D341Med (cell line): Measurements from ENCODE around the gene MS4A6A.
"Not testable (repeated sequence)": the region's sequence is repeated elsewhere in the genome, so short reads cannot be mapped to it uniquely, and the experiment has no call there.

Source experiments
- DNase-seq: peaks from one replicate; pipeline ENCODE4 v3.0.0; 2012; ENCODE audit warnings: low spot score

MS4A6A gene

GRCh38 chr11:60183591-60184205 is 815 bp upstream of the MS4A6A start:
- no peak for DNase-seq

- DNase-seq = no peak
Observed at GRCh38 chr11:60175860-60176275, 7.0 kb downstream of the MS4A6A start.

GRCh38 chr11:60172011-60172410 is 10.9 kb downstream of the MS4A6A start:
- DNase-seq = no peak

DNA sequence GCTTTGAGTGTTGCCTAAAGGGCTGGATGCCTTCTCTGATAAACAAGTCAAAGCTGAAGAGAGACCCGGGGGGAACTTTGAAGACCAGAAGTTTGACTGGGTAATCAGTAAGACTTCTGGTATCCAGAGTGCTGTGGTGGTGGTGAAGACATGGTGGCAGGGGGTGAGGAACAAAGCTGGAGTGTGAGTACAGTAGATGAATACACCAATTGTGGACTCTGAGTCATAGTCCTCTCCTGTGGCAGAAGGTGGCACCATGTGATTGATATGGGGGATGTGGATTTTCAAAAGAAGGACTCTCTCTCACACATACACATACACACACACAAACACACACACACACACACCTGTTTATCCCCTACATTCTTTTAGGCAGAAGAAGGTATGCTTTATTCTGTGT is 12.3 kb downstream of the MS4A6A start:
- no peak for DNase-seq

GRCh38 chr11:60169264-60169915 is 13.5 kb downstream of the MS4A6A start:
- DNase-seq = no peak

- DNase-seq = no peak
Observed at GRCh38 chr11:60168306-60168705, 14.6 kb downstream of the MS4A6A start.

- DNase-seq = no peak
Observed at GRCh38 chr11:60165951-60166350, 16.9 kb downstream of the MS4A6A start.

DNA sequence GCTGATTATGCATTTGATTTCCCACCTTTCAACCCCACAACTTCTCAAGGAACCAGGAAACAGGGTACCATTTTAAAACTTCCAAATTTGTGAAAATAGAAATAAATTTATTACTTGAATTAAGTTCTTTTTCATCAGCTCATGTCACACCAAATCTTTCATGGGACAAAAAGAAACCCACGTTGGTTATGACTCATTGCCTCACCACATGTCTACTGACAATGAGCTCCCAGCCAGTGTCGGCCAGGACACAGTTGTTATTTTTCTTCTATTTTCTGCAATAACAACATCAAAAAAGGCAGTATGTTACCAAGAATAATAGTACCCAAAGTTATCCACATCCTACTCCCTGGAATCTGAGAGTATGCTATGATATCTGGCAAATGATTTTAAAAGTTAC is 17.3 kb downstream of the MS4A6A start:
- DNase-seq = no peak

DNA sequence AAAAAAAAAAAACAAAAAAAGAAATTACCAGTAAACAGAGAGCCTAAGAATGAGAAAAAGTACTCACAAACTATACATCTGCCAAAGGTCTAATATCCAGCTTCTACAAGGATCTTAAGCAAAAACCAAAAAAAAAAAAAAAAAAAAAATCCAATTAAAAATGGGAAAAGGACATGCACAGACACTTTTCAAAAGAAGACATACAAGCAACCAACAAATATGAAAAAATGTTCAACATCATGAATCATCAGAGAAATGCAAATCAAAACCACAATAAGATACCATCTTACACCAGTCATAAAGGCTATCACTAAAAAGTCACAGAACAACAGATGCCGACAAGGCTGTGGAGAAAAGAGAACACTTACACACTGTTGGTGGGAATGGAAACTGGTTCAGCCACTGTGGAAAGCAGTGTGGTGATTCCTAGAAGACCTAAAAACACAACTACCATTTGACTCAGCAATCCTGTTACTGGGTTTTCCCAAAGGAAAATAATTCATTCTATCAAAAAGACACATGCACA is 18.3 kb downstream of the MS4A6A start:
- DNase-seq = no peak

DNA sequence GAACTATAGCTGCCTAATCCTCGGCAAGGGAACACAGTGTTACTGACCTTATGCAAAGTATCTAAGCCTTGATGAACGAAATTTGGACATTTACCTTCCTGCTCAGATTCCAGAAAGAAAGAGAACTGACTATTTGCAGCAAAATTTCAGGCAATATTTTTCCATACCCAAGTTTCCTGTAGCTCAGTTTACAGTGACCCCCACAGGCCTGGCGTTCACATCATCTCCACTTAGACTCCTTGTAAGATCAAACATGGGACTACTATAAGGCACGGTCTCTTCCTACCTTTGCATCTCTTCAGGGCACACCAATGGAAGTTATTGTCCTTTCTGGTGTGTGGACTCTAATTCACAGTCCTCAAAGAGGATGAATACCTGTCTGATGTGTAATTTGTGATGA is 21.1 kb downstream of the MS4A6A start:
- DNase-seq = no peak

DNA sequence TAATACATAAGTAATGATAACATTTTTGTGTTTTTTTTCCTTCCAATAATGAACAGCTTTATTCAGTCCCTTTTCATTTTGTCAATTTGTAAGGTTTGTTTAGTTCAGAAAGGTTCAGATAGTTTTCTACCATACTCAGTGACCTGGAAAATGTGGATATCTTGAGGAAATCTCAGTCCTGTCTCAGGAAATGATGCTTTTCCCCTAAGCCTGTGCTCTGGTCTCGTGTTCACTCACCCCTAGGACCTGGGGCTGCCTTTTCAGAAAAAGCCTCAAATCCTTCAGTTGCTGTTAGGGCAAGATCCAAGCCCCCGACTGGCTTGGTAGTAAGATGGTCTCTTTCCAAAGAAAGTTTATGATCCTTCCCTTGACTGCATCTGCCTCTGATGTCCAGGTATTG is 21.8 kb downstream of the MS4A6A start:
- no peak for DNase-seq

- DNase-seq = no peak
Observed at GRCh38 chr11:60159868-60160267, 23.0 kb downstream of the MS4A6A start.

GRCh38 chr11:60159284-60159683 is 23.6 kb downstream of the MS4A6A start:
- DNase-seq = no peak

GRCh38 chr11:60158636-60159035 is 24.2 kb downstream of the MS4A6A start:
- DNase-seq = no peak

DNA sequence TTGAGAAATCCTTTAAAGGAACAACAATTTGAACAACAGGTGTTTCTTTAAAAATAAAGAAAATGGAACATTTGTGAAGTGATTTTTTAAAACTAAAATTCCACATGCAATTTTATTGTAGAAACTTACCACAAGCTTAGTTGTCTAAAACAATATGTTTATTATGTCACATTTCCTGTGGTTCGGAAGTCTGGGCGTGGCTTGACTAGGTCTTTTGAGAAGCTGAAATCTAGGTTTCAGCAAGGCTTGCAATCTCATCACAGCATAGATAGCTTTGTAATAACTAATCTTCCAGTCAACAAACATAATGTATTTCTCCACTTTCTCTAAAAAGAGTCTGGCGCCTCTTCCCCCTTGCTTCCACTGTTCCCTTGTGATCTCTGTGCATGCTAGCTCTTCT is 27.0 kb downstream of the MS4A6A start:
- no peak for DNase-seq

DNA sequence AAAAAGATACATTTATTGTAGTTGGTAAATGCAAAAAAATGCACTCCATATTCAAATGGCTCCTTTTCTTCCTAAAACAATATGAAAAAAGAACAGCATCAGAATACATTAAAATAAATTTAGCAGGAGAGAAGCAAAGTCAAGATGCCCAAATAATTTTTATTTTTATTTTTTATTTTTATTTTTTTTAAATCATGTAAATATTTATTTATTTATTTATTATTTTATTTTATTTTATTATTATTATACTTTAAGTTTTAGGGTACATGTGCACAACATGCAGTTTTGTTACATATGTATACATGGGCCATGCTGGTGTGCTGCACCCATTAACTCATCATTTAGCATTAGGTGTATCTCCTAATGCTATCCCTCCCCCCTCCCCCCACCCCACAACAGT is 30.2 kb downstream of the MS4A6A start:
- DNase-seq = not testable (repeated sequence)

- DNase-seq = no peak
Observed at GRCh38 chr11:60150279-60150678, 32.6 kb downstream of the MS4A6A start.

GRCh38 chr11:60145677-60146076 is 37.2 kb downstream of the MS4A6A start:
- DNase-seq = no peak

DNA sequence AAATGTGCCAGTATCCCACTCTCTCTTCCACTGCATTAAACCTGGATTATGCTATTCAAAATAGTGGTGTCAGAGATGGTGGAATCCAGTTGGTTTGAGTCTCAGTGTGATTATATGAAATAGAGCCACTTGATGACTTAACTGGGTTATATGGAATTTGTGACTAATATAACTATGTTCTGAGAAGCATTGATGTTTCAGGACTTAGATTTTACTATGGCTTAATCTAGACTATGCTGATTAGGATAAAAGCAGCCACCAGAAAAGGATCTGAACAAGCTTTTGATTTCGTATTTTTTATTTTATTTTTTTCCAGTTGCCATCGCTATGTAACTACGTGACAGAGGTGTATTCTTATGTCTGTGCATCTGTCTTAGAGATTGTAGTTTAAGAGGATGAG is 39.1 kb downstream of the MS4A6A start:
- DNase-seq = no peak

- DNase-seq = no peak
Observed at GRCh38 chr11:60133917-60134316, 49.0 kb downstream of the MS4A6A start.

DNA sequence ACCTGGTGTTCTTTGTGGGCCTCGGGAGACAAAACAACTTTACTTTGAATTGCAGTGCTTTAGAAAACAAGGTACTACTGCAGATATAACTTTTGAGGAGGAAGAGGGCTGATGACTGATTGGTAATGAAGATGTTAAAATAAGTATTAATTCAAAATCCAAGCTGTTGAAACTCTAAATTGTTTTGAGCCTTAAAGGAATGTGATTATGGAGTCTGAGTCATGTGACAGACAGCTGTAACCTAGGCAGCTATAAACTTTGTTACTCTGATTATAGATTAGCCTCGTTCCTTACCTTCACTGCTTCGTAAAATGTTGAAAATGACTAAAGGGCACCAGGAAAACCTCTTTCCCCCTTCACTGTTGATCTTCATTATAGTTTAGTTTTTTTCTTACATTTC is 51.0 kb downstream of the MS4A6A start:
- DNase-seq = no peak

DNA sequence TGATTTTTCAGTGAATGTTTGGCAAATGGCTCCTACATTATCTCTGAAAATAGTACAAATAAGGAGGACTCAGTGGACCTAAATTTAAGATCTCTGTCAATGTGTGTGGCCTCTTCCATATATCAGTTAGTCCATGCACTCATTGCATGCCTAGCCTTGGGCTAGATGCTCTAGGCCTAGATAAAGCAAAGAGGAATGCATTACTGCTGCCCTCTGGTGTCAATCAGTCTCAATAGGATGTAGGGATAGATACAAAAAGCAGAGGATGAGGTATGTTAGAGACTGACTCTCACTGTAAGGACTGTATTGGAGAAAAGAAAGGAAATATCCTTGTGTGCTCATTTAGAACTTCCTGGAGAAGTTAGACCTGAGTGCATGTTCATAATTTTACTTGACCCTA is 52.4 kb downstream of the MS4A6A start:
- DNase-seq = peak; percentile 50

DNA sequence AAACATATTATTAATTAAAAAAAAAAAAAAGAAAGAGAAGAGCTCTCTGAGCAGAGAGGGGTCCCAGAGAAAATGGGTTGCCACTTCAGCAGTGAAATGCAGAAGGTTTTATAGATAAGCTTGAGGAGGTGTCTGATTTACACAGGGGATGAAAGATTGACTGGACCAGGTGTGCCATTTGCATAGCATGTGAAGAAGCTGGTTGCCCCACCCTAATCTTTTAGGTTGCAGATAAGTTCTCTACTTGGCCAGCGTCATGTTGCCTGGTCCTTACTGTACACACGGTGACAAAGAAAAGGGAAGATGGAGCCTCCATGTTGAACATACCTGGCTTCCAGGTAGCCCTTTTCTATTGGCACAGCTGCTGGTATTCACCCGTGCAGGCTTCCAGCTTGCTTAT is 53.0 kb downstream of the MS4A6A start:
- no peak for DNase-seq

- DNase-seq = not testable (repeated sequence)
Observed at GRCh38 chr11:60128866-60129265, 54.0 kb downstream of the MS4A6A start.
